ENCODE data around the gene PALM. TPM values are rescaled to one million over a fixed set of nuclear protein-coding genes. Genes with fewer than 3 reads are reported as not detected.

Gene PALM
- total and polyA plus RNA-seq, 10 of the 15 experiments (the other 5 are each of a cell fraction or from before 2014, with no cell fraction given): 0.09 to 0.95 (median 0.23) TPM; not detected in 2

DNA sequence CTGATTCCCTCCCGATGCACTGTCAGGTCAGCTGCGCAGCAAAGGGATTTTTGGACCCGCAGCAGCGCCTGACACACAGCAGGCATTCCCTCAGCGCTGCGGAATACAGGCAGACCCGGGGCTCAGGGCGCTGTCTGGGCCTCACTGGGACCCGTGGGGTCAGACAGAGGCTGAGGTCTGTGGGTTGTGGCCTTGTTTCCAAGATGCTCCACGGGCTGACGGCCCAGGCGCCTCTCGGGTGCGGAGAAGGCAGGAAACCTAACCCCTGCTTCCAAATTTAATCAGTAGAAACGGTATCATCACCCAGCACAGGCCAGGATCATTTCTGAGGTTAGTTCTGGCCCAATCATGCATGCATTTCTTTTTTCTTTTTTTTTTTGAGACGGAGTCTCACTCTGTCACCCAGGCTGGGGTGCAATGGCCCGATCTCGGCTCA, 45.0 kb upstream of the PALM start:
- TF ChIP-seq, protein P1, sequence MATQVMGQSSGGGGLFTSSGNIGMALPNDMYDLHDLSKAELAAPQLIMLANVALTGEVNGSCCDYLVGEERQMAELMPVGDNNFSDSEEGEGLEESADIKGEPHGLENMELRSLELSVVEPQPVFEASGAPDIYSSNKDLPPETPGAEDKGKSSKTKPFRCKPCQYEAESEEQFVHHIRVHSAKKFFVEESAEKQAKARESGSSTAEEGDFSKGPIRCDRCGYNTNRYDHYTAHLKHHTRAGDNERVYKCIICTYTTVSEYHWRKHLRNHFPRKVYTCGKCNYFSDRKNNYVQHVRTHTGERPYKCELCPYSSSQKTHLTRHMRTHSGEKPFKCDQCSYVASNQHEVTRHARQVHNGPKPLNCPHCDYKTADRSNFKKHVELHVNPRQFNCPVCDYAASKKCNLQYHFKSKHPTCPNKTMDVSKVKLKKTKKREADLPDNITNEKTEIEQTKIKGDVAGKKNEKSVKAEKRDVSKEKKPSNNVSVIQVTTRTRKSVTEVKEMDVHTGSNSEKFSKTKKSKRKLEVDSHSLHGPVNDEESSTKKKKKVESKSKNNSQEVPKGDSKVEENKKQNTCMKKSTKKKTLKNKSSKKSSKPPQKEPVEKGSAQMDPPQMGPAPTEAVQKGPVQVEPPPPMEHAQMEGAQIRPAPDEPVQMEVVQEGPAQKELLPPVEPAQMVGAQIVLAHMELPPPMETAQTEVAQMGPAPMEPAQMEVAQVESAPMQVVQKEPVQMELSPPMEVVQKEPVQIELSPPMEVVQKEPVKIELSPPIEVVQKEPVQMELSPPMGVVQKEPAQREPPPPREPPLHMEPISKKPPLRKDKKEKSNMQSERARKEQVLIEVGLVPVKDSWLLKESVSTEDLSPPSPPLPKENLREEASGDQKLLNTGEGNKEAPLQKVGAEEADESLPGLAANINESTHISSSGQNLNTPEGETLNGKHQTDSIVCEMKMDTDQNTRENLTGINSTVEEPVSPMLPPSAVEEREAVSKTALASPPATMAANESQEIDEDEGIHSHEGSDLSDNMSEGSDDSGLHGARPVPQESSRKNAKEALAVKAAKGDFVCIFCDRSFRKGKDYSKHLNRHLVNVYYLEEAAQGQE (IDR thresholded peaks at IDR 0.05; ENCODE audit: low read depth, low read length): no peak
- TF ChIP-seq TCF3 (IDR thresholded peaks at IDR 0.05; ENCODE audit: borderline replicate concordance, insufficient read depth, low read depth, low read length) (no peak), YBX1 (IDR thresholded peaks at IDR 0.05) (no peak), TCF12 (IDR thresholded peaks at IDR 0.05; ENCODE audit: low read depth, low read length) (no peak), PAX5 (IDR thresholded peaks at IDR 0.05; ENCODE audit: borderline replicate concordance, low read depth, low read length) (no peak), GABPA (IDR thresholded peaks at IDR 0.05; ENCODE audit: low read depth) (no peak), FOXM1 (IDR thresholded peaks at IDR 0.05; ENCODE audit: low read depth, low read length) (no peak), CREM (IDR thresholded peaks at IDR 0.05; ENCODE audit: low read depth) (no peak), IKZF1 (conservative IDR thresholded peaks at IDR 0.05) (no peak), KLF5 (IDR thresholded peaks at IDR 0.05; ENCODE audit: partially characterized antibody) (no peak)
- TF ChIP-seq, protein P2, sequence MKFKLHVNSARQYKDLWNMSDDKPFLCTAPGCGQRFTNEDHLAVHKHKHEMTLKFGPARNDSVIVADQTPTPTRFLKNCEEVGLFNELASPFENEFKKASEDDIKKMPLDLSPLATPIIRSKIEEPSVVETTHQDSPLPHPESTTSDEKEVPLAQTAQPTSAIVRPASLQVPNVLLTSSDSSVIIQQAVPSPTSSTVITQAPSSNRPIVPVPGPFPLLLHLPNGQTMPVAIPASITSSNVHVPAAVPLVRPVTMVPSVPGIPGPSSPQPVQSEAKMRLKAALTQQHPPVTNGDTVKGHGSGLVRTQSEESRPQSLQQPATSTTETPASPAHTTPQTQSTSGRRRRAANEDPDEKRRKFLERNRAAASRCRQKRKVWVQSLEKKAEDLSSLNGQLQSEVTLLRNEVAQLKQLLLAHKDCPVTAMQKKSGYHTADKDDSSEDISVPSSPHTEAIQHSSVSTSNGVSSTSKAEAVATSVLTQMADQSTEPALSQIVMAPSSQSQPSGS (IDR thresholded peaks at IDR 0.05; ENCODE audit: low read length): no peak
- TF ChIP-seq, protein P3, sequence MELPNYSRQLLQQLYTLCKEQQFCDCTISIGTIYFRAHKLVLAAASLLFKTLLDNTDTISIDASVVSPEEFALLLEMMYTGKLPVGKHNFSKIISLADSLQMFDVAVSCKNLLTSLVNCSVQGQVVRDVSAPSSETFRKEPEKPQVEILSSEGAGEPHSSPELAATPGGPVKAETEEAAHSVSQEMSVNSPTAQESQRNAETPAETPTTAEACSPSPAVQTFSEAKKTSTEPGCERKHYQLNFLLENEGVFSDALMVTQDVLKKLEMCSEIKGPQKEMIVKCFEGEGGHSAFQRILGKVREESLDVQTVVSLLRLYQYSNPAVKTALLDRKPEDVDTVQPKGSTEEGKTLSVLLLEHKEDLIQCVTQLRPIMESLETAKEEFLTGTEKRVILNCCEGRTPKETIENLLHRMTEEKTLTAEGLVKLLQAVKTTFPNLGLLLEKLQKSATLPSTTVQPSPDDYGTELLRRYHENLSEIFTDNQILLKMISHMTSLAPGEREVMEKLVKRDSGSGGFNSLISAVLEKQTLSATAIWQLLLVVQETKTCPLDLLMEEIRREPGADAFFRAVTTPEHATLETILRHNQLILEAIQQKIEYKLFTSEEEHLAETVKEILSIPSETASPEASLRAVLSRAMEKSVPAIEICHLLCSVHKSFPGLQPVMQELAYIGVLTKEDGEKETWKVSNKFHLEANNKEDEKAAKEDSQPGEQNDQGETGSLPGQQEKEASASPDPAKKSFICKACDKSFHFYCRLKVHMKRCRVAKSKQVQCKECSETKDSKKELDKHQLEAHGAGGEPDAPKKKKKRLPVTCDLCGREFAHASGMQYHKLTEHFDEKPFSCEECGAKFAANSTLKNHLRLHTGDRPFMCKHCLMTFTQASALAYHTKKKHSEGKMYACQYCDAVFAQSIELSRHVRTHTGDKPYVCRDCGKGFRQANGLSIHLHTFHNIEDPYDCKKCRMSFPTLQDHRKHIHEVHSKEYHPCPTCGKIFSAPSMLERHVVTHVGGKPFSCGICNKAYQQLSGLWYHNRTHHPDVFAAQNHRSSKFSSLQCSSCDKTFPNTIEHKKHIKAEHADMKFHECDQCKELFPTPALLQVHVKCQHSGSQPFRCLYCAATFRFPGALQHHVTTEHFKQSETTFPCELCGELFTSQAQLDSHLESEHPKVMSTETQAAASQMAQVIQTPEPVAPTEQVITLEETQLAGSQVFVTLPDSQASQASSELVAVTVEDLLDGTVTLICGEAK (IDR thresholded peaks at IDR 0.05; ENCODE audit: borderline replicate concordance): peak; percentile 52
- TF ChIP-seq, protein P4, sequence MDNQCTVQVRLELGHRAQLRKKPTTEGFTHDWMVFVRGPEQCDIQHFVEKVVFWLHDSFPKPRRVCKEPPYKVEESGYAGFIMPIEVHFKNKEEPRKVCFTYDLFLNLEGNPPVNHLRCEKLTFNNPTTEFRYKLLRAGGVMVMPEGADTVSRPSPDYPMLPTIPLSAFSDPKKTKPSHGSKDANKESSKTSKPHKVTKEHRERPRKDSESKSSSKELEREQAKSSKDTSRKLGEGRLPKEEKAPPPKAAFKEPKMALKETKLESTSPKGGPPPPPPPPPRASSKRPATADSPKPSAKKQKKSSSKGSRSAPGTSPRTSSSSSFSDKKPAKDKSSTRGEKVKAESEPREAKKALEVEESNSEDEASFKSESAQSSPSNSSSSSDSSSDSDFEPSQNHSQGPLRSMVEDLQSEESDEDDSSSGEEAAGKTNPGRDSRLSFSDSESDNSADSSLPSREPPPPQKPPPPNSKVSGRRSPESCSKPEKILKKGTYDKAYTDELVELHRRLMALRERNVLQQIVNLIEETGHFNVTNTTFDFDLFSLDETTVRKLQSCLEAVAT (IDR thresholded peaks at IDR 0.05): peak; percentile 97
- BruUV-seq (replicated peaks): no TSS peak
- Histone ChIP-seq H3K79me2 (ENCODE audit: control insufficient read depth, insufficient read depth, low read length) (peaks cover 43% of the 10 kb centered on the region), H3K9ac (ENCODE audit: control insufficient read depth, insufficient read depth, low read length) (peak overlapping the region; percentile 75), H3K4me1 (ENCODE audit: control insufficient read depth, insufficient read depth, low read length) (peaks cover 19% of the 10 kb centered on the region), H3K4me3 (peak overlapping the region; percentile 66), H3K27ac (ENCODE audit: control insufficient read depth, insufficient read depth) (peak overlapping the region; percentile 74), H3K36me3 (ENCODE audit: control insufficient read depth in 2 of 2, insufficient read depth in 2 of 2, low read length in 1 of 2) (peaks cover 0 to 5% of the 10 kb centered on the region in 2 experiments; a peak in 2 of 4 replicates), H3K9me3 (replicated peaks; ENCODE audit: control insufficient read depth, insufficient read depth, low read length) (no peaks in the 10 kb centered on the region; the same call in 2 of the 3 replicates), H4K20me1 (ENCODE audit: control insufficient read depth, insufficient read depth) (peaks cover 12% of the 10 kb centered on the region), H3K27me3 (replicated peaks in 1 of 2; ENCODE audit: control insufficient read depth in 2 of 2, insufficient read depth in 2 of 2, low read length in 1 of 2) (no peaks in the 10 kb centered on the region), H3K4me2 (ENCODE audit: control insufficient read depth, insufficient read depth) (peak overlapping the region; percentile 98), H2AFZ (ENCODE audit: control insufficient read depth, low read depth, low read length) (peak overlapping the region; percentile 85)
- in situ Hi-C loops (cut with MboI) (no loop called here), intact Hi-C loops (cut with micrococcal nuclease; ENCODE audit: unreplicated experiment) (loop anchor here (2.0 kb wide), 1 partner anchor 17 kb away; no protein-coding TSS in a partner anchor)
- CTCF ChIA-PET: interaction anchor here (0.6 to 1.7 kb wide), 7 partner anchors 27 to 77 kb away, joined by 3 to 18 read pairs (median 3); partner anchors contain the start of gene POLRMT
- RAD21 ChIA-PET (ENCODE audit: unreplicated experiment): interaction anchor here (0.8 to 1.4 kb wide), 6 partner anchors 16 to 200 kb away, joined by 3 to 9 read pairs (median 3); no protein-coding TSS in a partner anchor
- POLR2A ChIA-PET: interaction anchor here (0.6 to 0.8 kb wide), 4 partner anchors 29 to 58 kb away, joined by 3 to 6 read pairs (median 4); partner anchors contain the start of gene POLRMT
- ATAC-seq (no peak), FAIRE-seq (no peak), DNase-seq (ENCODE audit: low read depth, low spot score) (no peak)
- WGBS (ENCODE audit: insufficient coverage, insufficient replicate concordance, low lambda C conversion rate, missing lambda C conversion rate): 36% methylated on average over 17 of the region's 18 CpGs
- SMC1A ChIA-PET (ENCODE audit: uncharacterized antibody, unreplicated experiment): interaction anchor here (0.9 to 1.3 kb wide), 3 partner anchors 11 to 70 kb away, joined by 3 to 4 read pairs (median 4); no protein-coding TSS in a partner anchor
